Fibroblast of villous mesenchyme (primary cell): ENCODE data around the gene KIDINS220. TPM values are rescaled to one million over a fixed set of nuclear protein-coding genes. Genes with fewer than 3 reads are reported as not detected.
A peak's percentile ranks its signal among the peaks of the same experiment; 100 is the strongest.

Experiments used
- DNase-seq: peaks from one replicate; pipeline ENCODE4 v3.0.0-alpha.2; 2010; ENCODE audit warnings: low read depth
- H3K4me3 ChIP-seq: 2 replicates; pipeline ENCODE4 v1.5.1; 2011; ENCODE audit warnings: low read depth, mild to moderate bottlenecking, low read length
- CTCF ChIP-seq: IDR thresholded peaks from 2 replicates; pipeline ENCODE4 v1.5.1; 2012; ENCODE audit warnings: low read depth, mild to moderate bottlenecking, low read length; ENCODE audit not compliant: insufficient read depth
- total RNA-seq: library from RNA; depleted of rRNA; stranded (reverse); fragments of >200 nt; gene quantifications from 2 replicates; pipeline ENCODE4 v1.2.3, GENCODE V29; 2012

The KIDINS220 gene
- total RNA-seq, 1 donor, result 91.5 TPM

- no peak overlapping the region for H3K4me3 ChIP-seq
- no peak for TF ChIP-seq CTCF
- DNase-seq, result no peak
Observed at GRCh38 chr2:8819948-8820347, 17.5 kb downstream of the KIDINS220 start.

GRCh38 chr2:8819194-8819593 lies 18.2 kb downstream of the KIDINS220 start:
- no peak overlapping the region for H3K4me3 ChIP-seq
- DNase-seq, result no peak

GRCh38 chr2:8817221-8817620 lies 20.2 kb downstream of the KIDINS220 start:
- no peak for TF ChIP-seq CTCF
- no peak for DNase-seq
- H3K4me3 ChIP-seq, result no peak overlapping the region

More at GRCh38 chr2:8819194-8819593, 18.2 kb downstream of the KIDINS220 start:
- TF ChIP-seq CTCF, result no peak

- no peak for DNase-seq
- H3K4me3 ChIP-seq, result no peak overlapping the region
- TF ChIP-seq CTCF, result no peak
Observed at GRCh38 chr2:8806885-8807704, 30.3 kb downstream of the KIDINS220 start.

- no peak overlapping the region for H3K4me3 ChIP-seq
- no peak for TF ChIP-seq CTCF
- peak; percentile 43 for DNase-seq
Observed at GRCh38 chr2:8805278-8806210, 31.9 kb downstream of the KIDINS220 start.

- H3K4me3 ChIP-seq, result no peak overlapping the region
- TF ChIP-seq CTCF, result peak; percentile 10
- peak; percentile 93 for DNase-seq
Observed at GRCh38 chr2:8803658-8804379, 33.6 kb downstream of the KIDINS220 start.
